CD14-positive monocyte (primary cell): ENCODE results near the gene CD151. TPM values are rescaled to one million over a fixed set of nuclear protein-coding genes. Genes with fewer than 3 reads are reported as not detected.

Experiments
- DNase-seq, 3 donors: peaks; one replicate each; pipeline ENCODE4 v3.0.0-alpha.2; 2011 to 2022
- H2AFZ ChIP-seq: 2 replicates; pipeline ENCODE4 v1.6.0; 2012; ENCODE audit warnings: mild to moderate bottlenecking, low read depth, low read length, inconsistent platforms; ENCODE audit not compliant: insufficient read depth, poor library complexity, severe bottlenecking
- H3K27ac ChIP-seq, 2 donors: 1 replicate in 1 of 2; 2 replicates in 1 of 2; pipeline ENCODE4 v1.5.1; 2012 to 2013; ENCODE audit warnings: low read length in 2 of 2, control low read depth in 1 of 2, inconsistent platforms in 1 of 2, low read depth in 1 of 2, mild to moderate bottlenecking in 1 of 2
- H3K27me3 ChIP-seq, 2 donors: one replicate each; pipeline versions ENCODE4 v1.6.0 to v1.6.1; 2011 to 2013; ENCODE audit warnings: low read length in 2 of 2; ENCODE audit not compliant: control insufficient read depth in 2 of 2, insufficient read depth in 2 of 2
- H3K36me3 ChIP-seq, 2 donors: replicated peaks in 1 of 2; 1 replicate in 1 of 2; 2 replicates in 1 of 2; pipeline versions ENCODE4 v1.5.1 to v1.6.1; 2012 to 2013; ENCODE audit warnings: low read length in 2 of 2, control low read depth in 1 of 2, inconsistent platforms in 1 of 2, mild to moderate bottlenecking in 1 of 2; ENCODE audit not compliant: insufficient read depth in 2 of 2, control insufficient read depth in 1 of 2
- H3K4me1 ChIP-seq, 2 donors: 1 replicate in 1 of 2; 2 replicates in 1 of 2; pipeline versions ENCODE4 v1.5.1 to v1.6.1; 2012 to 2013; ENCODE audit warnings: low read length in 2 of 2, control low read depth in 1 of 2, inconsistent platforms in 1 of 2, mild to moderate bottlenecking in 1 of 2, moderate library complexity in 1 of 2; ENCODE audit not compliant: insufficient read depth in 2 of 2, control insufficient read depth in 1 of 2
- H3K4me2 ChIP-seq: replicated peaks from 2 replicates; pipeline ENCODE3; 2012; ENCODE audit warnings: low read length, moderate library complexity, mild to moderate bottlenecking; ENCODE audit not compliant: poor library complexity, severe bottlenecking; ENCODE audit errors: extremely low read depth
- H3K4me3 ChIP-seq, 3 experiments: fragments of 200-600 bp in 1 of 3; sonication (generic) in 1 of 3; replicated peaks in 1 of 3; 1 replicate in 2 of 3; 2 replicates in 1 of 3; pipeline ENCODE4 v1.5.1; 2011 to 2013; ENCODE audit warnings: low read length in 3 of 3, mild to moderate bottlenecking in 3 of 3, control low read depth in 2 of 3, low read depth in 2 of 3, inconsistent platforms in 1 of 3, moderate library complexity in 1 of 3
- H3K79me2 ChIP-seq: 2 replicates; pipeline ENCODE4 v1.6.0; 2012; ENCODE audit warnings: mild to moderate bottlenecking, control low read depth, inconsistent platforms, low read length, moderate library complexity; ENCODE audit not compliant: insufficient read depth
- H3K9ac ChIP-seq: 2 replicates; pipeline ENCODE4 v1.6.0; 2017; ENCODE audit warnings: low read length, mild to moderate bottlenecking; ENCODE audit not compliant: insufficient read depth, poor library complexity, severe bottlenecking
- H3K9me3 ChIP-seq, 2 donors: replicated peaks in 1 of 2; 1 replicate in 1 of 2; 2 replicates in 1 of 2; pipeline versions ENCODE4 v1.5.1 to v1.6.1; 2012 to 2013; ENCODE audit warnings: low read length in 2 of 2, control low read depth in 1 of 2; ENCODE audit not compliant: control insufficient read depth in 1 of 2, insufficient read depth in 1 of 2
- H4K20me1 ChIP-seq: 2 replicates; pipeline ENCODE4 v1.6.0; 2012; ENCODE audit warnings: mild to moderate bottlenecking, low read length, control low read depth, moderate library complexity; ENCODE audit not compliant: insufficient read depth
- H3K27ac Mint-ChIP-seq, 7 donors: one replicate each; pipeline ENCODE4 v1.8.0; 2020; ENCODE audit warnings: mild to moderate bottlenecking in 7 of 7, mixed read lengths in 7 of 7, moderate library complexity in 6 of 7, inconsistent platforms in 2 of 7
- H3K27me3 Mint-ChIP-seq, 3 donors: one replicate each; pipeline ENCODE4 v1.8.0; 2021 to 2022; ENCODE audit warnings: low read depth in 3 of 3, mild to moderate bottlenecking in 3 of 3, mixed read lengths in 3 of 3, moderate library complexity in 3 of 3, inconsistent platforms in 1 of 3
- H3K36me3 Mint-ChIP-seq, 2 donors: one replicate each; pipeline ENCODE4 v1.8.0; 2020; ENCODE audit warnings: mixed read lengths in 2 of 2, inconsistent platforms in 1 of 2, mild to moderate bottlenecking in 1 of 2
- H3K4me1 Mint-ChIP-seq: one replicate; pipeline ENCODE4 v1.8.0; 2020; ENCODE audit warnings: mild to moderate bottlenecking, mixed read lengths
- H3K4me3 Mint-ChIP-seq, 2 donors: one replicate each; pipeline ENCODE4 v1.8.0; 2020; ENCODE audit warnings: mild to moderate bottlenecking in 2 of 2, mixed read lengths in 2 of 2, moderate library complexity in 1 of 2
- H3K9me3 Mint-ChIP-seq, 7 donors: one replicate each; pipeline ENCODE4 v1.8.0; 2020 to 2022; ENCODE audit warnings: mixed read lengths in 7 of 7, mild to moderate bottlenecking in 6 of 7, moderate library complexity in 6 of 7, inconsistent platforms in 2 of 7
- CTCF ChIP-seq: fragments of 200-600 bp; IDR thresholded peaks from one replicate; pipeline ENCODE4 v1.8.0; 2022; ENCODE audit warnings: antibody characterized with exemption, mild to moderate bottlenecking
- WGBS: methylation state at CpG from one replicate; pipeline ENCODE4 v1.1.5; 2013; ENCODE audit warnings: missing lambda C conversion rate; ENCODE audit not compliant: insufficient coverage; 5-methylcytosine and 5-hydroxymethylcytosine counted together
- intact Hi-C, 2 donors: fragments of 100-400 bp; cut with micrococcal nuclease; formaldehyde crosslinking; loops; one replicate each; pipeline versions ENCODE4 v1.15.0 to v1.15.1; 2023
- polyA plus RNA-seq, 3 donors: library from polyadenylated mRNA; depleted of rRNA in 1 of 3; unstranded in 2 of 3; stranded (reverse) in 1 of 3; fragments of 300-500 nt in 2 of 3; fragments of >200 nt in 1 of 3; fragmentation: Illumina TruSeq in 2 of 3; gene quantifications; 1 replicate in 2 of 3; 2 replicates in 1 of 3; pipeline ENCODE4 v1.2.3, GENCODE V29; 2012 to 2021

Gene CD151
- polyA plus RNA-seq, 3 donors: 18.1 to 200 (median 57.4) TPM

GRCh38 chr11:802018-802617, 30.6 kb upstream of the CD151 start:
- peaks cover 0 to 3% (median 0%) of the 10 kb centered on the region in 7 donors for H3K9me3 Mint-ChIP-seq
- peaks cover 0 to 5% (median 2%) of the 10 kb centered on the region in 3 donors for H3K27me3 Mint-ChIP-seq
- H3K27ac Mint-ChIP-seq: no peak overlapping the region
- 96% methylated on average over 19 of the region's 21 CpGs for WGBS
- Histone ChIP-seq H3K36me3 (peaks cover 14 to 15% of the 10 kb centered on the region in 2 donors), H3K4me3 (no peak overlapping the region), H3K27ac (no peak overlapping the region), H3K4me2 (no peak overlapping the region), H4K20me1 (peaks cover 11% of the 10 kb centered on the region), H3K79me2 (peaks cover 9% of the 10 kb centered on the region), H3K9me3 (no peaks in the 10 kb centered on the region), H3K4me1 (peaks cover 25 to 33% of the 10 kb centered on the region in 2 donors), H3K27me3 (no peaks in the 10 kb centered on the region), H3K9ac (no peak overlapping the region), H2AFZ (no peak overlapping the region)
- peaks cover 3 to 22% of the 10 kb centered on the region in 2 donors for H3K36me3 Mint-ChIP-seq
- peaks cover 19% of the 10 kb centered on the region for H3K4me1 Mint-ChIP-seq
- no peak for DNase-seq
- no peak overlapping the region for H3K4me3 Mint-ChIP-seq
- intact Hi-C loops: no loop called here
- TF ChIP-seq CTCF: no peak

- no peak overlapping the region for H3K4me3 Mint-ChIP-seq
- Histone ChIP-seq H4K20me1 (peaks cover 11% of the 10 kb centered on the region), H3K36me3 (peaks cover 14 to 15% of the 10 kb centered on the region in 2 donors), H3K9me3 (no peaks in the 10 kb centered on the region), H3K79me2 (peaks cover 15% of the 10 kb centered on the region), H3K4me2 (no peak overlapping the region), H3K9ac (no peak overlapping the region), H3K27me3 (no peaks in the 10 kb centered on the region), H3K4me3 (no peak overlapping the region), H3K27ac (no peak overlapping the region), H3K4me1 (peaks cover 20 to 27% of the 10 kb centered on the region in 2 donors), H2AFZ (no peak overlapping the region)
- DNase-seq: no peak
- peaks cover 0 to 3% (median 0%) of the 10 kb centered on the region in 7 donors for H3K9me3 Mint-ChIP-seq
- peaks cover 0 to 5% (median 2%) of the 10 kb centered on the region in 3 donors for H3K27me3 Mint-ChIP-seq
- no peak for TF ChIP-seq CTCF
- peaks cover 3 to 22% of the 10 kb centered on the region in 2 donors for H3K36me3 Mint-ChIP-seq
- H3K4me1 Mint-ChIP-seq: peaks cover 19% of the 10 kb centered on the region
- no peak overlapping the region for H3K27ac Mint-ChIP-seq
- WGBS: 96% methylated on average over 26 of the region's 28 CpGs
- intact Hi-C loops: no loop called here
These were observed 29.9 kb upstream of the CD151 start for GRCh38 chr11:802693-803466.
